K562 (cell line): ENCODE results near the gene FAM83B. TPM values are rescaled to one million over a fixed set of nuclear protein-coding genes. Genes with fewer than 3 reads are reported as not detected.

ENCODE experiments used
- JUND ChIP-seq, 2 experiments: IDR thresholded peaks; 2 replicates in 1 of 2; 3 replicates in 1 of 2; pipeline ENCODE4 v1.6.1; 2011; ENCODE audit warnings: borderline replicate concordance in 2 of 2, low read depth in 2 of 2, low read length in 2 of 2, improper control_type of control experiment in 1 of 2, missing biosample characterization in 1 of 2, missing genetic modification characterization in 1 of 2, missing genetic modification reagents in 1 of 2
- PCBP2 ChIP-seq: fragments of 200-400 bp; formaldehyde crosslinking; IDR thresholded peaks from 2 replicates; pipeline ENCODE4 v1.6.1; 2018; ENCODE audit warnings: low read length, low read depth, mild to moderate bottlenecking, moderate library complexity; ENCODE audit not compliant: poor library complexity, severe bottlenecking
- POLR2AphosphoS5 ChIP-seq: IDR thresholded peaks from 2 replicates; pipeline ENCODE4 v1.6.1; 2011; ENCODE audit warnings: mild to moderate bottlenecking, low read depth, low read length, moderate library complexity; ENCODE audit not compliant: control insufficient read depth, insufficient read depth
- ZBTB1 ChIP-seq: sonication (generic); formaldehyde crosslinking; IDR thresholded peaks from 2 replicates; pipeline ENCODE4 v1.8.1; 2023; ENCODE audit warnings: missing genetic modification reagents, low read depth, mild to moderate bottlenecking, borderline replicate concordance
- ZNF583 ChIP-seq: fragments of 250-450 bp; sonication (Bioruptor Pico); IDR thresholded peaks from 2 replicates; pipeline ENCODE4 v1.4.0; 2020
- polyA plus RNA-seq, 8 experiments: library from polyadenylated mRNA; depleted of rRNA in 4 of 8; stranded (reverse) in 5 of 8; unstranded in 3 of 8; fragments of >200 nt; fragmentation: Nextera tagmentation in 2 of 8; fragmentation: Illumina TruSeq in 1 of 8; extraction: Ambion mirVana in 2 of 8; extraction: Trizol in 1 of 8; gene quantifications; 2 replicates each; pipeline versions ENCODE4 v1.2.1 to v1.2.3, GENCODE V29; 2011 to 2014; ENCODE audit warnings: inconsistent platforms in 1 of 8, missing spikeins in 1 of 8
- total RNA-seq, 7 experiments: library from RNA; depleted of rRNA in 6 of 7; stranded (reverse); fragments of >200 nt in 6 of 7; fragmentation: Illumina TruSeq in 2 of 7; extraction: Trizol in 2 of 7; gene quantifications; 2 replicates each; pipeline versions ENCODE4 v1.2.1 to v1.2.3, GENCODE V29; 2011 to 2021; ENCODE audit warnings: low replicate concordance in 1 of 7
- TF ChIP-seq, protein P1 (sequence below): sonication (generic); formaldehyde crosslinking; IDR thresholded peaks from 2 replicates; pipeline ENCODE4 v1.8.0; 2023; ENCODE audit warnings: mild to moderate bottlenecking, missing genetic modification reagents
- TF ChIP-seq, protein P2 (sequence below), 3 experiments: IDR thresholded peaks in 2 of 3; conservative IDR thresholded peaks in 1 of 3; 2 replicates each; pipeline ENCODE4 v1.5.1; 2011 to 2012; ENCODE audit warnings: low read length in 3 of 3, mild to moderate bottlenecking in 3 of 3, control low read depth in 2 of 3, improper control_type of control experiment in 1 of 3, inconsistent platforms in 1 of 3, low read depth in 1 of 3, mixed read lengths in 1 of 3, moderate library complexity in 1 of 3; ENCODE audit not compliant: insufficient read depth in 2 of 3
- TF ChIP-seq, protein P3 (sequence below): fragments of 450-650 bp; IDR thresholded peaks from 2 replicates; pipeline ENCODE4 v1.6.1; 2017; ENCODE audit warnings: antibody characterized with exemption
- TF ChIP-seq, protein P4 (sequence below): sonication (generic); formaldehyde crosslinking; IDR thresholded peaks from 2 replicates; pipeline ENCODE4 v1.8.1; 2022; ENCODE audit warnings: missing genetic modification reagents

FAM83B gene
- total and polyA plus RNA-seq, 9 of the 15 experiments (the other 6 are each of a cell fraction or from before 2014, with no cell fraction given): not detected

DNA sequence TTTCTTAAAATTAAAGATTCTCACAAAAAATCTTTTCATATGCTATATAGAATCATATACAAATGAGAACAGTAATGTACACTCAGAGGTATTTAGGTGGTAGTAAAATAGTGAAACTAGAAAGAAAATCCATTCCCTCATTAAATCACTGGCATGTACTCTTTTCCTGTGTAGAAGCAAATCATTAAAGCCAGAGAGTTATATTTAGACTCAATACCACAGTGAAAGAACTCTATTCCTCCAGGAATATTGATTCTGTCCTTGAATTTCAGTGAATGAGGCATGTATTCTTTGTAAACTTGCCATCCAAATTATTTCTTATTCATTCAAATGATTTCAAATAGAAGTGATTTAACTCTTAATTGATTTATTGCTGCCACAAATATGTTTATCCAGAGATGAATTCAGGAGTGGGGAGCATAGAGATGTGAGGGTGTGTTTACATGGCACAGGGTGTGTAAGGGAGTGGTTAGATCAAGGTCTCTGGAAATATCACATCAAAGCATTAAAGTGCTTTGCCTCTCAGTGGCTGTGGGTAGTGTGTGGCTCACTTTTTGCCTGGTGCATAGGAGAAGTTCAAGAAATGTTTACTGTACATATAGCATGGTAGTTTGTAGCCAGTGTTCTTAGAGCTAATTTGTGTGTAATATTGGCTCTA is 141.2 kb downstream of the FAM83B start (continued):
- TF ChIP-seq, protein P1, sequence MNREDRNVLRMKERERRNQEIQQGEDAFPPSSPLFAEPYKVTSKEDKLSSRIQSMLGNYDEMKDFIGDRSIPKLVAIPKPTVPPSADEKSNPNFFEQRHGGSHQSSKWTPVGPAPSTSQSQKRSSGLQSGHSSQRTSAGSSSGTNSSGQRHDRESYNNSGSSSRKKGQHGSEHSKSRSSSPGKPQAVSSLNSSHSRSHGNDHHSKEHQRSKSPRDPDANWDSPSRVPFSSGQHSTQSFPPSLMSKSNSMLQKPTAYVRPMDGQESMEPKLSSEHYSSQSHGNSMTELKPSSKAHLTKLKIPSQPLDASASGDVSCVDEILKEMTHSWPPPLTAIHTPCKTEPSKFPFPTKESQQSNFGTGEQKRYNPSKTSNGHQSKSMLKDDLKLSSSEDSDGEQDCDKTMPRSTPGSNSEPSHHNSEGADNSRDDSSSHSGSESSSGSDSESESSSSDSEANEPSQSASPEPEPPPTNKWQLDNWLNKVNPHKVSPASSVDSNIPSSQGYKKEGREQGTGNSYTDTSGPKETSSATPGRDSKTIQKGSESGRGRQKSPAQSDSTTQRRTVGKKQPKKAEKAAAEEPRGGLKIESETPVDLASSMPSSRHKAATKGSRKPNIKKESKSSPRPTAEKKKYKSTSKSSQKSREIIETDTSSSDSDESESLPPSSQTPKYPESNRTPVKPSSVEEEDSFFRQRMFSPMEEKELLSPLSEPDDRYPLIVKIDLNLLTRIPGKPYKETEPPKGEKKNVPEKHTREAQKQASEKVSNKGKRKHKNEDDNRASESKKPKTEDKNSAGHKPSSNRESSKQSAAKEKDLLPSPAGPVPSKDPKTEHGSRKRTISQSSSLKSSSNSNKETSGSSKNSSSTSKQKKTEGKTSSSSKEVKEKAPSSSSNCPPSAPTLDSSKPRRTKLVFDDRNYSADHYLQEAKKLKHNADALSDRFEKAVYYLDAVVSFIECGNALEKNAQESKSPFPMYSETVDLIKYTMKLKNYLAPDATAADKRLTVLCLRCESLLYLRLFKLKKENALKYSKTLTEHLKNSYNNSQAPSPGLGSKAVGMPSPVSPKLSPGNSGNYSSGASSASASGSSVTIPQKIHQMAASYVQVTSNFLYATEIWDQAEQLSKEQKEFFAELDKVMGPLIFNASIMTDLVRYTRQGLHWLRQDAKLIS: no peak
- TF ChIP-seq PCBP2 (no peak), POLR2AphosphoS5 (no peak), ZBTB1 (CRISPR knock-in tag) (no peak), ZNF583 (no peak), JUND (IDR thresholded peaks at IDR 0.05; ENCODE audit: borderline replicate concordance, low read depth, low read length) (no peak), JUND (tag; IDR thresholded peaks at IDR 0.05; ENCODE audit: borderline replicate concordance, low read depth, low read length) (no peak)
- TF ChIP-seq, protein P2, sequence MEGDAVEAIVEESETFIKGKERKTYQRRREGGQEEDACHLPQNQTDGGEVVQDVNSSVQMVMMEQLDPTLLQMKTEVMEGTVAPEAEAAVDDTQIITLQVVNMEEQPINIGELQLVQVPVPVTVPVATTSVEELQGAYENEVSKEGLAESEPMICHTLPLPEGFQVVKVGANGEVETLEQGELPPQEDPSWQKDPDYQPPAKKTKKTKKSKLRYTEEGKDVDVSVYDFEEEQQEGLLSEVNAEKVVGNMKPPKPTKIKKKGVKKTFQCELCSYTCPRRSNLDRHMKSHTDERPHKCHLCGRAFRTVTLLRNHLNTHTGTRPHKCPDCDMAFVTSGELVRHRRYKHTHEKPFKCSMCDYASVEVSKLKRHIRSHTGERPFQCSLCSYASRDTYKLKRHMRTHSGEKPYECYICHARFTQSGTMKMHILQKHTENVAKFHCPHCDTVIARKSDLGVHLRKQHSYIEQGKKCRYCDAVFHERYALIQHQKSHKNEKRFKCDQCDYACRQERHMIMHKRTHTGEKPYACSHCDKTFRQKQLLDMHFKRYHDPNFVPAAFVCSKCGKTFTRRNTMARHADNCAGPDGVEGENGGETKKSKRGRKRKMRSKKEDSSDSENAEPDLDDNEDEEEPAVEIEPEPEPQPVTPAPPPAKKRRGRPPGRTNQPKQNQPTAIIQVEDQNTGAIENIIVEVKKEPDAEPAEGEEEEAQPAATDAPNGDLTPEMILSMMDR (IDR thresholded peaks at IDR 0.05 in 2 of 3, conservative IDR thresholded peaks at IDR 0.05 in 1 of 3; ENCODE audit: insufficient read depth in 2 of 3, low read depth in 1 of 3, low read length in 3 of 3): no peak
- TF ChIP-seq, protein P3, sequence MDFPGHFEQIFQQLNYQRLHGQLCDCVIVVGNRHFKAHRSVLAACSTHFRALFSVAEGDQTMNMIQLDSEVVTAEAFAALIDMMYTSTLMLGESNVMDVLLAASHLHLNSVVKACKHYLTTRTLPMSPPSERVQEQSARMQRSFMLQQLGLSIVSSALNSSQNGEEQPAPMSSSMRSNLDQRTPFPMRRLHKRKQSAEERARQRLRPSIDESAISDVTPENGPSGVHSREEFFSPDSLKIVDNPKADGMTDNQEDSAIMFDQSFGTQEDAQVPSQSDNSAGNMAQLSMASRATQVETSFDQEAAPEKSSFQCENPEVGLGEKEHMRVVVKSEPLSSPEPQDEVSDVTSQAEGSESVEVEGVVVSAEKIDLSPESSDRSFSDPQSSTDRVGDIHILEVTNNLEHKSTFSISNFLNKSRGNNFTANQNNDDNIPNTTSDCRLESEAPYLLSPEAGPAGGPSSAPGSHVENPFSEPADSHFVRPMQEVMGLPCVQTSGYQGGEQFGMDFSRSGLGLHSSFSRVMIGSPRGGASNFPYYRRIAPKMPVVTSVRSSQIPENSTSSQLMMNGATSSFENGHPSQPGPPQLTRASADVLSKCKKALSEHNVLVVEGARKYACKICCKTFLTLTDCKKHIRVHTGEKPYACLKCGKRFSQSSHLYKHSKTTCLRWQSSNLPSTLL: no peak
- TF ChIP-seq, protein P4, sequence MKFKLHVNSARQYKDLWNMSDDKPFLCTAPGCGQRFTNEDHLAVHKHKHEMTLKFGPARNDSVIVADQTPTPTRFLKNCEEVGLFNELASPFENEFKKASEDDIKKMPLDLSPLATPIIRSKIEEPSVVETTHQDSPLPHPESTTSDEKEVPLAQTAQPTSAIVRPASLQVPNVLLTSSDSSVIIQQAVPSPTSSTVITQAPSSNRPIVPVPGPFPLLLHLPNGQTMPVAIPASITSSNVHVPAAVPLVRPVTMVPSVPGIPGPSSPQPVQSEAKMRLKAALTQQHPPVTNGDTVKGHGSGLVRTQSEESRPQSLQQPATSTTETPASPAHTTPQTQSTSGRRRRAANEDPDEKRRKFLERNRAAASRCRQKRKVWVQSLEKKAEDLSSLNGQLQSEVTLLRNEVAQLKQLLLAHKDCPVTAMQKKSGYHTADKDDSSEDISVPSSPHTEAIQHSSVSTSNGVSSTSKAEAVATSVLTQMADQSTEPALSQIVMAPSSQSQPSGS (CRISPR knock-in tag): no peak
